ENCODE results near the gene KCNH4.

KCNH4 gene

DNA sequence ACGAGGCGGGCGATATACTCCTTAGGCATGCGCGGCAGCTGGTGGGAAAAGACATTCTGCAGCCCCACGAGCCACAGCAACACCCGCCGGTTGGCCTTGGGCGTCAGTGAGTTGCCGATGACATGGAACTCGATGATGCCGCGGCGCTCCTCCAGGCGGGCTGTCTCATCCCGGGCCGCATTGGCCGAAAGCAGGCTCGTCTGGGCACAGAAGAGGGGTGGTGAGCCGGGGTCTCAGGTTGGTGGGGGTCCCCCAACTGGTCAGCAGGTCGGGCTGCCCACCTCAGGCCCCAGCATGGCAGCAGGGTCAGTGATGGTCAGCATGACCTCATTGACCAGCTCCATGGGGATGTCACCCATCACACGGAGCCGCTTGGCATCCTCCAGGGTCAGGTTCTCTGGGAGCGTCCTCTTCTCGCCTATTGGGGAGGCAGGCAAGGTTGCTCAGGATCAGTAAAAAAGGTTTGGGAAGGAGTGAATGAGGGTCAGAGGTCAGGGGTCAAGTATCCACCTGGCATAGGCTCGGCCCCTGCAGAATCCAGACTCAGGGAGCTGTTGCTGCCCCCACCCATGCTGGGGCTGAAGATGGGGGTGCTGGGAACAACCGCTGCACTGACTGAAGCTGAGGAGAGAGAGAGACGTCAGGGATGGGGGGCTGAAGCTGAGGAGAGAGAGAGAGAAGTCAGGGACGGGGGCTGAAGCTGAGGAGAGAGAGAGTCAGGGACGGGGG lies 63.4 kb downstream of the KCNH4 start:
- no peak for DNase-seq (ENCODE audit: low read depth in 2 of 2)

GRCh38 chr17:42116705-42117396 lies 64.1 kb downstream of the KCNH4 start:
- DNase-seq (ENCODE audit: low read depth in 2 of 2): peak; percentile 65

- no peak for DNase-seq (ENCODE audit: low read depth in 2 of 2)
Measured at GRCh38 chr17:42114118-42114517, 66.8 kb downstream of the KCNH4 start.

GRCh38 chr17:42113293-42114069 lies 67.5 kb downstream of the KCNH4 start:
- no peak for DNase-seq (ENCODE audit: low read depth in 2 of 2)

GRCh38 chr17:42112552-42113176 lies 68.3 kb downstream of the KCNH4 start, which contains the start of gene DHX58:
Gene DHX58 (minus strand): TSS chr17:42112714. CDS start chr17:42111892, 822 bp downstream.
- peak; percentile 25 to 38 for DNase-seq (ENCODE audit: low read depth in 2 of 2)

- DNase-seq (ENCODE audit: low read depth in 2 of 2): no peak
Measured at GRCh38 chr17:42111871-42112551, 68.9 kb downstream of the KCNH4 start.

DNA sequence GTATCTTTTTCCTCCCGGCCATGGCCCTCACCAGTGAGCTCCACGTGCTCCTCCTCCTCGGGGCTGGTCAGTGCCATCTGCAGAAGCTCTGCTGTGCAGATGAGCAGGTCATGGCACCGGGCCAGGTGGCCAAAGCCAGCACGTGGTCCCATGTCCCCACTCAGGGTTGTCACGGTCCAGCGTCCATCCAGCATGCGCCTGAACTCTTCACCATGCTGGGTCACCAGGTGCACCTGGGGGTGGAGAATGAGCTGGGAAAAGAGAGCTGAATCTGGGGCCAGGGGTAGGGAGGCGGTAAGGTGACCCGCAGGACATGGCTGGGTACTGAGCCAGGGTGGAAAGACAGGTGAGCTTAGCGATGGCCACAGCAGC lies 69.7 kb downstream of the KCNH4 start:
- no peak for DNase-seq (ENCODE audit: low read depth in 2 of 2)

GRCh38 chr17:42110301-42111264 lies 70.4 kb downstream of the KCNH4 start:
- DNase-seq (ENCODE audit: low read depth in 2 of 2): no peak

- DNase-seq (ENCODE audit: low read depth in 2 of 2): no peak
Measured at GRCh38 chr17:42109086-42109485, 71.9 kb downstream of the KCNH4 start.

- peak; percentile 85 to 86 for DNase-seq (ENCODE audit: low read depth in 2 of 2)
Measured at GRCh38 chr17:42107597-42108576, 73.1 kb downstream of the KCNH4 start.

DNA sequence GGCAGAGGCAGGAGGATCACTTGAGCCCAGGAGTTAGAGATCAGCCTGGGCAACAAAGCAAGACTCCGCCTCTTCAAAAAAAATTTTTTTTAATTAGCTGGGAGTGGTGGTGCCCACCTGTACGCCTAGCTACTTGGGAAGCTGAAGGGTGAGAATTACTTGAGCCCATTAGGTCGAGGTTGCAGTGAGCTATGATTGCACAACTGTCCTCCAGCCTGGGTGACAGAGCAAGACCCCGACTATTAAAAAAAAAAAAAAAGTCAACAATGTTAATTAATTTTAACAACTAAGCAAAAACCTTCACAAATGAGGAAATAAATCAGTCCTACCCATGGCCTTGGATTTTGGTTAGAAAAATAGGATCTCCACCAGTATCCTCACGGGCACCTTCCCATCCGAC lies 73.8 kb downstream of the KCNH4 start:
- no peak for DNase-seq (ENCODE audit: low read depth in 2 of 2)

Measured in stimulated activated CD4-positive, alpha-beta T cell treated with anti-CD3 and anti-CD28 coated beads, Interleukin-1b, Interleukin-23, amount 100 ng/mL, for 1 hour (primary cell).